Testis (tissue), 3 donors: ENCODE measurements around the gene ATP5F1D. TPM values are rescaled to one million over a fixed set of nuclear protein-coding genes. Genes with fewer than 3 reads are reported as not detected.
"Not testable (repeated sequence)": the region's sequence is repeated elsewhere in the genome, so short reads cannot be mapped to it uniquely, and the experiment has no call there.

Experiments used
- DNase-seq: peaks from one replicate; pipeline ENCODE4 v3.0.0-alpha.2; 2019
- H3K27ac ChIP-seq, 2 donors: fragments of 200-600 bp; sonication (generic); one replicate each; pipeline ENCODE4 v1.5.1; 2019
- H3K27me3 ChIP-seq: fragments of 200-600 bp; sonication (generic); one replicate; pipeline ENCODE4 v1.5.1; 2019
- H3K36me3 ChIP-seq: fragments of 200-600 bp; sonication (generic); one replicate; pipeline ENCODE4 v1.5.1; 2017; ENCODE audit warnings: low read depth; ENCODE audit errors: missing control alignments
- H3K4me1 ChIP-seq: fragments of 200-600 bp; sonication (generic); one replicate; pipeline ENCODE4 v1.5.1; 2019
- H3K4me3 ChIP-seq, 2 donors: fragments of 200-600 bp; sonication (generic); one replicate each; pipeline ENCODE4 v1.5.1; 2017 to 2019
- H3K9me3 ChIP-seq: fragments of 200-600 bp; sonication (generic); one replicate; pipeline ENCODE4 v1.5.1; 2017
- POLR2A ChIP-seq: fragments of 450-650 bp; IDR thresholded peaks from one replicate; pipeline ENCODE4 v1.6.1; 2017; ENCODE audit warnings: antibody characterized with exemption, mild to moderate bottlenecking, moderate library complexity
- WGBS, 2 donors: methylation state at CpG; one replicate each; pipeline ENCODE4 v1.1.5; 2018; 5-methylcytosine and 5-hydroxymethylcytosine counted together
- intact Hi-C: fragments of 100-400 bp; cut with DNase I; formaldehyde crosslinking; loops from one replicate; pipeline ENCODE4 v1.15.1; 2023; ENCODE audit warnings: low total_unique reads
- polyA plus RNA-seq: library from polyadenylated mRNA; stranded (reverse); fragments of 350-450 nt; fragmentation: Illumina TruSeq; extraction: RNeasy Lipid Tissue Mini Kit (QIAGEN cat#74804); gene quantifications from one replicate; pipeline ENCODE4 v1.2.3, GENCODE V29; 2014; ENCODE audit warnings: low read depth, low replicate concordance; ENCODE audit not compliant: insufficient read depth
- total RNA-seq, 2 donors: library from RNA; depleted of rRNA; stranded (reverse); fragments of >200 nt; gene quantifications; one replicate each; pipeline ENCODE4 v1.2.3, GENCODE V29; 2016
- TF ChIP-seq, protein P1 (sequence below), 3 experiments: fragments of 450-650 bp in 2 of 3; fragments of 200-600 bp in 1 of 3; sonication (generic) in 1 of 3; IDR thresholded peaks; one replicate each; pipeline ENCODE4 v1.5.1; 2016 to 2019; ENCODE audit warnings: antibody characterized with exemption in 3 of 3, mild to moderate bottlenecking in 2 of 3, moderate library complexity in 1 of 3

ATP5F1D gene
- total and polyA plus RNA-seq, 3 donors from 2014 or later: 94.5 to 166 (median 104) TPM

DNA sequence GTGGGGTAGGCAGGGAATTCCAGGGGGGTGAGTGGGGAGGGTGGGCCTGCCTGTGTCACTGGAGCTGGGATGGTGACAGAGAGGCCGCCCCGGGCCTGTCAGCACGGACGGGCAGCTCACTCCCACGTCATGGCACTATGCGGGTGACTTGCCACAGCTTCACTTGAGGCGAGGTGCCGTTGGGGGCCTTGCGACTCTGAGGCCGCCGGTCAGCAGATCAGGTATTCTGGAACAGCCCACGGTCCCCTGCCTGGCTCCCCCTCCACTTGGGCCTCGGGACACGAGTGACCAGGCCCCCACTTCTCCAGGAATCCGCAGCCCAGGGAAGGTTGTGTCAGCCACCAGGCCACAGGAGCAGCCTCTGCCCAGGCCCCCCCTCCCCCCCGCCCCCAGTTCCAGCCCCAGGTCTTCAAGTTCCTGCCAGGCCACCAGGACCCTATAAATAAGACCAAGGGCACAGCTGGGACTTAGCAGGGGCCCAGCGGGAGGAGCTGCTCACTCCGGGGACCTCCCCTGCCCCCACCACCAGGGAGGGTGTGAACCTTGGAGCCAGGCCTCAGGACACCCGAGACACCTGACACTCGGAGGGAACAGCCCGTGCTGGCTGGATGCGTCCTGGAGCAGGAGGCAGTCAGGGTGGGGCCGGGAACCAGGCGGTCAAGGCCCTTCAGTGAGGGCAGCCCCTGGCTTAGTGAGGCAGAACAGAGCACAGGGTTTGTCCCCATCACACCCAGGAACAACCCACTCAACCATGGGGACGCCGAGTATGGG is 4.1 kb downstream of the ATP5F1D start:
- Histone ChIP-seq H3K4me1 (peaks cover 63% of the 10 kb centered on the region), H3K27ac (peak overlapping the region; percentile 79 to 99), H3K9me3 (no peaks in the 10 kb centered on the region), H3K36me3 (no peaks in the 10 kb centered on the region), H3K4me3 (no peak overlapping the region), H3K27me3 (no peaks in the 10 kb centered on the region)
- WGBS, 2 donors: 35 to 52% methylated on average over 5 to 26 of the region's 26 CpGs
- peak; percentile 88 for DNase-seq
- TF ChIP-seq, protein P1, sequence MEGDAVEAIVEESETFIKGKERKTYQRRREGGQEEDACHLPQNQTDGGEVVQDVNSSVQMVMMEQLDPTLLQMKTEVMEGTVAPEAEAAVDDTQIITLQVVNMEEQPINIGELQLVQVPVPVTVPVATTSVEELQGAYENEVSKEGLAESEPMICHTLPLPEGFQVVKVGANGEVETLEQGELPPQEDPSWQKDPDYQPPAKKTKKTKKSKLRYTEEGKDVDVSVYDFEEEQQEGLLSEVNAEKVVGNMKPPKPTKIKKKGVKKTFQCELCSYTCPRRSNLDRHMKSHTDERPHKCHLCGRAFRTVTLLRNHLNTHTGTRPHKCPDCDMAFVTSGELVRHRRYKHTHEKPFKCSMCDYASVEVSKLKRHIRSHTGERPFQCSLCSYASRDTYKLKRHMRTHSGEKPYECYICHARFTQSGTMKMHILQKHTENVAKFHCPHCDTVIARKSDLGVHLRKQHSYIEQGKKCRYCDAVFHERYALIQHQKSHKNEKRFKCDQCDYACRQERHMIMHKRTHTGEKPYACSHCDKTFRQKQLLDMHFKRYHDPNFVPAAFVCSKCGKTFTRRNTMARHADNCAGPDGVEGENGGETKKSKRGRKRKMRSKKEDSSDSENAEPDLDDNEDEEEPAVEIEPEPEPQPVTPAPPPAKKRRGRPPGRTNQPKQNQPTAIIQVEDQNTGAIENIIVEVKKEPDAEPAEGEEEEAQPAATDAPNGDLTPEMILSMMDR (IDR thresholded peaks at IDR 0.05): no peak
- TF ChIP-seq POLR2A: no peak
- intact Hi-C loops: no loop called here

- 58 to 69% methylated on average over 21 to 22 of the region's 27 CpGs for WGBS, 2 donors
- intact Hi-C loops, H3K27me3 ChIP-seq, H3K4me3 ChIP-seq, H3K36me3 ChIP-seq, H3K9me3 ChIP-seq, DNase-seq: not testable (repeated sequence)
- peak overlapping the region; percentile 79 to 99 for H3K27ac ChIP-seq
- H3K4me1 ChIP-seq: peaks cover 60% of the 10 kb centered on the region
Measured at GRCh38 chr19:1246265-1247087, 4.9 kb downstream of the ATP5F1D start.

- TF ChIP-seq POLR2A: no peak
- TF ChIP-seq, protein P1 (IDR thresholded peaks at IDR 0.05): no peak
- Histone ChIP-seq H3K27ac (peak overlapping the region; percentile 97 to 99), H3K4me1 (peaks cover 64% of the 10 kb centered on the region), H3K36me3 (no peaks in the 10 kb centered on the region), H3K4me3 (peak overlapping the region in 1 of 2 donors; percentile 82), H3K9me3 (no peaks in the 10 kb centered on the region), H3K27me3 (no peaks in the 10 kb centered on the region)
- 69 to 76% methylated on average over 8 of the region's 8 CpGs for WGBS, 2 donors
- intact Hi-C loops: no loop called here
- DNase-seq: no peak
Measured at GRCh38 chr19:1247748-1248138, 6.2 kb downstream of the ATP5F1D start.

DNA sequence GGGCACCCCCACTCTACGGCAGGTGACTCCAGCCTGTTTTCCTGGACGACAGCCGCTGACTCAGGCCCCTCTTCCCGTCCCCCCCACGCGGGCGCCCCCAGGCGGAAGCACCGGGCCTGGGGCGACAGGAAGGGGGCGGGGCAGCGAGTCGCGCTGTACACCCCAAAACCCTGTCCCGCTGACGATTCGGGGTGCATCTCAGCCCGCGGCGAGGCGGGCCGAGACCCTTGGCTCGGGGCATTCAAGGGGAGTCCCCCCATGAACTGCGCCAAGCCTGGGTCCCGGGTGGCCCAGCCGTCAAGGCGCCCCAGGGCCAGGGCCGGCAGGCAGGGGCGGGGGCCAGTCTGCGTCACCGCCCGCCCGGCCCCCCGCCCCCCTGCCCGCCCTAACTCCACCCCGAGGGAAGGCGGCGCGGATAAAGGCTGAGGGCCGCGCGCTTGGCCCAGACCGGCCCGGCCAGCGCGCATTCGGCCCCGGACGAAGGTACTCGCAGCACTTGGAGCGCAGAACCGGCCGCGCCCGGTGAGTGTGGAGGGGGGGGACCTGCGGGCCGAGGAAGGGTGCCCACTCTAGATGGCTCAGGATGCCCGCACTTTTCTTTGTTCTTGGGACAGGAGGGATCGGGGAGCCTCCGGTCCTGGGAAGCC is 6.7 kb downstream of the ATP5F1D start, which contains the start of gene MIDN:
Gene MIDN, plus strand, starts transcription at position 445 of the 647 bp plus-strand sequence. CDS start 1,714 bp downstream, outside the sequence.
- intact Hi-C loops: no loop called here

More for the DNA sequence above, 6.7 kb downstream of the ATP5F1D start, which contains the start of gene MIDN:
- DNase-seq: peak; percentile 80
- TF ChIP-seq POLR2A: no peak
- TF ChIP-seq, protein P1 (IDR thresholded peaks at IDR 0.05): no peak
- Histone ChIP-seq H3K9me3 (no peaks in the 10 kb centered on the region), H3K4me1 (peaks cover 66% of the 10 kb centered on the region), H3K36me3 (no peaks in the 10 kb centered on the region), H3K27ac (peak within 1 kb of the TSS; percentile 97 to 99), H3K4me3 (peak within 1 kb of the TSS; percentile 78 to 82), H3K27me3 (no peaks in the 10 kb centered on the region)
- 10% methylated on average over 12 of the region's 60 CpGs; no CpG with 5 or more reads in 1 of the 2 donors for WGBS, 2 donors
